Measurements from ENCODE around the gene SEPTIN10.

SEPTIN10 gene

GRCh38 chr2:109601783-109602182, 12.0 kb downstream of the SEPTIN10 start:
- ATAC-seq: no peak
- TF ChIP-seq ZNF8 (CRISPR knock-in tag; IDR thresholded peaks at IDR 0.05) (no peak), CSRNP3 (CRISPR knock-in tag; IDR thresholded peaks at IDR 0.05) (no peak)

GRCh38 chr2:109597283-109597682, 16.5 kb downstream of the SEPTIN10 start:
- no peak for ATAC-seq
- no peak for TF ChIP-seq ZFP30 (CRISPR knock-in tag; IDR thresholded peaks at IDR 0.05)

DNA sequence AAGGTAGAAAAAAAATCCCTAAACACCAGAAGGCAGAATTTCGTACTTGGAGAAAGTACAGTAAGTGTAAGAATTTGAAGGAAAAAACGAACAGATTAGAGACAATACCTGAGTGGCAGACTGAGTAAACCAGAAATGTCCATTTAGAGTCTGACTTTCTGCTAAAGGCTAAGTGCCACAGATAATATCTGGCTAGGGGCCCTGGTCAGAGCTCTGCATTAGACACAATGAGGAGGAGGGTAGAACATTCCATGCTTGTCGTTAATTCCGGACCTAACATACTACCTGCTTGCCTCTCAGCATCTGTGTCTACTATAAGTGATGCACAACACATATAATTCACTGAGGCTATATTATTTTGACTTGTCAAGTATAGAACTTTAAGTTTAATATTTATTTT, 18.1 kb downstream of the SEPTIN10 start:
- ATAC-seq: no peak
- no peak for TF ChIP-seq GLIS3 (CRISPR knock-in tag; IDR thresholded peaks at IDR 0.05)
- no peak for TF ChIP-seq ZFP30 (CRISPR knock-in tag; IDR thresholded peaks at IDR 0.05)
- TF ChIP-seq RARB (CRISPR knock-in tag; IDR thresholded peaks at IDR 0.05): no peak
- TF ChIP-seq ZFP3 (CRISPR knock-in tag; IDR thresholded peaks at IDR 0.05): no peak
- TF ChIP-seq ZNF70 (CRISPR knock-in tag; IDR thresholded peaks at IDR 0.05): no peak
- no peak for TF ChIP-seq TCF4 (CRISPR knock-in tag; IDR thresholded peaks at IDR 0.05; ENCODE audit: borderline replicate concordance)
- no peak for TF ChIP-seq ESRRG (CRISPR knock-in tag; IDR thresholded peaks at IDR 0.05)
- TF ChIP-seq, protein P1, sequence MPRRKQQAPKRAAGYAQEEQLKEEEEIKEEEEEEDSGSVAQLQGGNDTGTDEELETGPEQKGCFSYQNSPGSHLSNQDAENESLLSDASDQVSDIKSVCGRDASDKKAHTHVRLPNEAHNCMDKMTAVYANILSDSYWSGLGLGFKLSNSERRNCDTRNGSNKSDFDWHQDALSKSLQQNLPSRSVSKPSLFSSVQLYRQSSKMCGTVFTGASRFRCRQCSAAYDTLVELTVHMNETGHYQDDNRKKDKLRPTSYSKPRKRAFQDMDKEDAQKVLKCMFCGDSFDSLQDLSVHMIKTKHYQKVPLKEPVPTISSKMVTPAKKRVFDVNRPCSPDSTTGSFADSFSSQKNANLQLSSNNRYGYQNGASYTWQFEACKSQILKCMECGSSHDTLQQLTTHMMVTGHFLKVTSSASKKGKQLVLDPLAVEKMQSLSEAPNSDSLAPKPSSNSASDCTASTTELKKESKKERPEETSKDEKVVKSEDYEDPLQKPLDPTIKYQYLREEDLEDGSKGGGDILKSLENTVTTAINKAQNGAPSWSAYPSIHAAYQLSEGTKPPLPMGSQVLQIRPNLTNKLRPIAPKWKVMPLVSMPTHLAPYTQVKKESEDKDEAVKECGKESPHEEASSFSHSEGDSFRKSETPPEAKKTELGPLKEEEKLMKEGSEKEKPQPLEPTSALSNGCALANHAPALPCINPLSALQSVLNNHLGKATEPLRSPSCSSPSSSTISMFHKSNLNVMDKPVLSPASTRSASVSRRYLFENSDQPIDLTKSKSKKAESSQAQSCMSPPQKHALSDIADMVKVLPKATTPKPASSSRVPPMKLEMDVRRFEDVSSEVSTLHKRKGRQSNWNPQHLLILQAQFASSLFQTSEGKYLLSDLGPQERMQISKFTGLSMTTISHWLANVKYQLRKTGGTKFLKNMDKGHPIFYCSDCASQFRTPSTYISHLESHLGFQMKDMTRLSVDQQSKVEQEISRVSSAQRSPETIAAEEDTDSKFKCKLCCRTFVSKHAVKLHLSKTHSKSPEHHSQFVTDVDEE (CRISPR knock-in tag; IDR thresholded peaks at IDR 0.05): no peak
- TF ChIP-seq PPARA (CRISPR knock-in tag; IDR thresholded peaks at IDR 0.05; ENCODE audit: borderline replicate concordance): no peak
- no peak for TF ChIP-seq OSR1 (CRISPR knock-in tag; IDR thresholded peaks at IDR 0.05)
- TF ChIP-seq ZC3H10 (CRISPR knock-in tag; IDR thresholded peaks at IDR 0.05): no peak
- no peak for TF ChIP-seq BACH2 (CRISPR knock-in tag; IDR thresholded peaks at IDR 0.05; ENCODE audit: borderline replicate concordance)

- ATAC-seq: no peak
- TF ChIP-seq PPARA (CRISPR knock-in tag; IDR thresholded peaks at IDR 0.05; ENCODE audit: borderline replicate concordance) (no peak), BACH2 (CRISPR knock-in tag; IDR thresholded peaks at IDR 0.05; ENCODE audit: borderline replicate concordance) (no peak), ZFP3 (CRISPR knock-in tag; IDR thresholded peaks at IDR 0.05) (no peak), ARNTL (CRISPR knock-in tag; IDR thresholded peaks at IDR 0.05; ENCODE audit: borderline replicate concordance, low read depth) (no peak), ZNF70 (CRISPR knock-in tag; IDR thresholded peaks at IDR 0.05) (no peak), ZNF565 (CRISPR knock-in tag; conservative IDR thresholded peaks at IDR 0.05; ENCODE audit: low read depth) (no peak), ZFP30 (CRISPR knock-in tag; IDR thresholded peaks at IDR 0.05) (no peak), CSDC2 (CRISPR knock-in tag; IDR thresholded peaks at IDR 0.05) (no peak), OSR1 (CRISPR knock-in tag; IDR thresholded peaks at IDR 0.05) (no peak), ISL1 (CRISPR knock-in tag; IDR thresholded peaks at IDR 0.05) (no peak), TOX (CRISPR knock-in tag; IDR thresholded peaks at IDR 0.05; ENCODE audit: borderline replicate concordance) (no peak), RARB (CRISPR knock-in tag; IDR thresholded peaks at IDR 0.05) (no peak), ZNF8 (CRISPR knock-in tag; IDR thresholded peaks at IDR 0.05) (no peak), SNAI2 (CRISPR knock-in tag; IDR thresholded peaks at IDR 0.05) (no peak), GLIS3 (CRISPR knock-in tag; IDR thresholded peaks at IDR 0.05) (no peak)
- TF ChIP-seq, protein P2, sequence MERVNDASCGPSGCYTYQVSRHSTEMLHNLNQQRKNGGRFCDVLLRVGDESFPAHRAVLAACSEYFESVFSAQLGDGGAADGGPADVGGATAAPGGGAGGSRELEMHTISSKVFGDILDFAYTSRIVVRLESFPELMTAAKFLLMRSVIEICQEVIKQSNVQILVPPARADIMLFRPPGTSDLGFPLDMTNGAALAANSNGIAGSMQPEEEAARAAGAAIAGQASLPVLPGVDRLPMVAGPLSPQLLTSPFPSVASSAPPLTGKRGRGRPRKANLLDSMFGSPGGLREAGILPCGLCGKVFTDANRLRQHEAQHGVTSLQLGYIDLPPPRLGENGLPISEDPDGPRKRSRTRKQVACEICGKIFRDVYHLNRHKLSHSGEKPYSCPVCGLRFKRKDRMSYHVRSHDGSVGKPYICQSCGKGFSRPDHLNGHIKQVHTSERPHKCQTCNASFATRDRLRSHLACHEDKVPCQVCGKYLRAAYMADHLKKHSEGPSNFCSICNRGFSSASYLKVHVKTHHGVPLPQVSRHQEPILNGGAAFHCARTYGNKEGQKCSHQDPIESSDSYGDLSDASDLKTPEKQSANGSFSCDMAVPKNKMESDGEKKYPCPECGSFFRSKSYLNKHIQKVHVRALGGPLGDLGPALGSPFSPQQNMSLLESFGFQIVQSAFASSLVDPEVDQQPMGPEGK (CRISPR knock-in tag; IDR thresholded peaks at IDR 0.05; ENCODE audit: borderline replicate concordance): no peak
- TF ChIP-seq, protein P3, sequence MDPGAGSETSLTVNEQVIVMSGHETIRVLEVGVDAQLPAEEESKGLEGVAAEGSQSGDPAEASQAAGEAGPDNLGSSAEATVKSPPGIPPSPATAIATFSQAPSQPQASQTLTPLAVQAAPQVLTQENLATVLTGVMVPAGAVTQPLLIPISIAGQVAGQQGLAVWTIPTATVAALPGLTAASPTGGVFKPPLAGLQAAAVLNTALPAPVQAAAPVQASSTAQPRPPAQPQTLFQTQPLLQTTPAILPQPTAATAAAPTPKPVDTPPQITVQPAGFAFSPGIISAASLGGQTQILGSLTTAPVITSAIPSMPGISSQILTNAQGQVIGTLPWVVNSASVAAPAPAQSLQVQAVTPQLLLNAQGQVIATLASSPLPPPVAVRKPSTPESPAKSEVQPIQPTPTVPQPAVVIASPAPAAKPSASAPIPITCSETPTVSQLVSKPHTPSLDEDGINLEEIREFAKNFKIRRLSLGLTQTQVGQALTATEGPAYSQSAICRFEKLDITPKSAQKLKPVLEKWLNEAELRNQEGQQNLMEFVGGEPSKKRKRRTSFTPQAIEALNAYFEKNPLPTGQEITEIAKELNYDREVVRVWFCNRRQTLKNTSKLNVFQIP (CRISPR knock-in tag; IDR thresholded peaks at IDR 0.05; ENCODE audit: borderline replicate concordance, low read depth): no peak
- TF ChIP-seq, protein P1 (CRISPR knock-in tag; IDR thresholded peaks at IDR 0.05): no peak
- TF ChIP-seq, protein P4, sequence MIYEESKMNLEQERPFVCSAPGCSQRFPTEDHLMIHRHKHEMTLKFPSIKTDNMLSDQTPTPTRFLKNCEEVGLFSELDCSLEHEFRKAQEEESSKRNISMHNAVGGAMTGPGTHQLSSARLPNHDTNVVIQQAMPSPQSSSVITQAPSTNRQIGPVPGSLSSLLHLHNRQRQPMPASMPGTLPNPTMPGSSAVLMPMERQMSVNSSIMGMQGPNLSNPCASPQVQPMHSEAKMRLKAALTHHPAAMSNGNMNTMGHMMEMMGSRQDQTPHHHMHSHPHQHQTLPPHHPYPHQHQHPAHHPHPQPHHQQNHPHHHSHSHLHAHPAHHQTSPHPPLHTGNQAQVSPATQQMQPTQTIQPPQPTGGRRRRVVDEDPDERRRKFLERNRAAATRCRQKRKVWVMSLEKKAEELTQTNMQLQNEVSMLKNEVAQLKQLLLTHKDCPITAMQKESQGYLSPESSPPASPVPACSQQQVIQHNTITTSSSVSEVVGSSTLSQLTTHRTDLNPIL (CRISPR knock-in tag; IDR thresholded peaks at IDR 0.05; ENCODE audit: low read depth): no peak
Observed at GRCh38 chr2:109594246-109594885, 19.4 kb downstream of the SEPTIN10 start.
